HEK293T (cell line): Measurements from ENCODE around the gene PRDM9.

ENCODE experiments used
- CTCF ChIA-PET: fragments of 350-600 bp; formaldehyde crosslinking; extraction: SDS; loops from one replicate; lab custom pipeline; 2021; ENCODE audit warnings: antibody characterized with exemption, inconsistent platforms; lab: Yijun Ruan, JAX
- POLR2A ChIA-PET: fragments of 350-600 bp; formaldehyde crosslinking; extraction: SDS; loops from one replicate; lab custom pipeline; 2020; ENCODE audit warnings: antibody characterized with exemption, inconsistent platforms; lab: Yijun Ruan, JAX
- DNase-seq: peaks from one replicate; pipeline ENCODE4 v3.0.0; 2012; ENCODE audit warnings: mixed read lengths; ENCODE audit errors: extremely low spot score
- ARNT ChIP-seq: fragments of 450-650 bp; IDR thresholded peaks from 2 replicates; pipeline ENCODE4 v1.6.1; 2017; ENCODE audit warnings: mild to moderate bottlenecking
- BHLHE40 ChIP-seq: fragments of 450-650 bp; IDR thresholded peaks from 2 replicates; pipeline ENCODE4 v1.6.1; 2016; ENCODE audit warnings: mild to moderate bottlenecking, moderate library complexity, borderline replicate concordance
- CTBP1 ChIP-seq: fragments of 450-650 bp; IDR thresholded peaks from 2 replicates; pipeline ENCODE4 v1.6.1; 2016; ENCODE audit warnings: borderline replicate concordance
- ELF4 ChIP-seq: fragments of 450-650 bp; IDR thresholded peaks from 2 replicates; pipeline ENCODE4 v1.6.1; 2017; ENCODE audit warnings: antibody characterized with exemption
- FOXA1 ChIP-seq: fragments of 450-650 bp; IDR thresholded peaks from 2 replicates; pipeline ENCODE4 v1.6.1; 2016; ENCODE audit warnings: mild to moderate bottlenecking
- FOXK2 ChIP-seq: fragments of 450-650 bp; IDR thresholded peaks from 2 replicates; pipeline ENCODE4 v1.6.1; 2016; ENCODE audit warnings: mild to moderate bottlenecking
- FOXM1 ChIP-seq: fragments of 450-650 bp; IDR thresholded peaks from 2 replicates; pipeline ENCODE4 v1.6.1; 2017; ENCODE audit warnings: mild to moderate bottlenecking, borderline replicate concordance
- HDGF ChIP-seq: fragments of 450-650 bp; IDR thresholded peaks from 2 replicates; pipeline ENCODE4 v1.6.1; 2017; ENCODE audit warnings: antibody characterized with exemption, borderline replicate concordance
- L3MBTL2 ChIP-seq: fragments of 450-650 bp; conservative IDR thresholded peaks from 2 replicates; pipeline ENCODE4 v1.6.1; 2016; ENCODE audit warnings: mild to moderate bottlenecking
- LEF1 ChIP-seq: fragments of 450-650 bp; IDR thresholded peaks from 2 replicates; pipeline ENCODE4 v1.6.1; 2017; ENCODE audit warnings: mild to moderate bottlenecking, borderline replicate concordance
- NFRKB ChIP-seq: fragments of 450-650 bp; IDR thresholded peaks from 2 replicates; pipeline ENCODE4 v1.6.1; 2016; ENCODE audit warnings: mild to moderate bottlenecking, moderate library complexity
- PKNOX1 ChIP-seq: fragments of 450-650 bp; IDR thresholded peaks from 2 replicates; pipeline ENCODE4 v1.6.1; 2016
- SP1 ChIP-seq: fragments of 450-650 bp; IDR thresholded peaks from 2 replicates; pipeline ENCODE4 v1.6.1; 2017
- SUZ12 ChIP-seq: fragments of 450-650 bp; IDR thresholded peaks from 2 replicates; pipeline ENCODE4 v1.6.1; 2016; ENCODE audit warnings: mild to moderate bottlenecking
- TARDBP ChIP-seq: fragments of 450-650 bp; IDR thresholded peaks from 2 replicates; pipeline ENCODE4 v1.6.1; 2016
- ZNF384 ChIP-seq: fragments of 450-650 bp; IDR thresholded peaks from 2 replicates; pipeline ENCODE4 v1.6.1; 2016

PRDM9 gene

DNA sequence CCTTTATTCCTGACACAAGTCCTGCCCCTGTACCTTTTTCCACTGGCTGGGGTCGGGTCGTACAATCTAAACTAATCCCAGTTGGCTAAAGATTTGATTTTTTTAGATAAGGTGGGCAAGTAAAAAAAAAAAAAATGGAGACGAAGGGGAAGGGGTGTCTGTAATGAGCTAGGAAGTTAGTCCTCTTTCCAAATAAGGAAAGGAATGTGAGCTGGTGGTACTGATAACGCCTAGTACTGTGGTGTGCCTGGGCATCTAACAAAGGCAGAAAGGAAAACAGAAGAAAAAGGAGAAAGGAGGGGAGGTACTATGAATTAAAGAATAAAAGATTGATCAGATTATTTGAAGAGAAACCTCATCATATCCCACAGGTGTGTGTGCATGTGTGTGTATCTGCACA lies 21.3 kb downstream of the PRDM9 start:
- ChIA-PET POLR2A (no interaction called here), CTCF (interaction anchor here (0.6 kb wide), 1 partner anchor 60 kb away, joined by 3 read pairs; no protein-coding TSS in a partner anchor)
- TF ChIP-seq FOXA1 = no peak
- TF ChIP-seq ELF4 = no peak
- TF ChIP-seq NFRKB = no peak
- TF ChIP-seq BHLHE40 = no peak
- TF ChIP-seq L3MBTL2 = no peak
- TF ChIP-seq ARNT = no peak
- no peak for TF ChIP-seq LEF1
- no peak for TF ChIP-seq FOXM1
- TF ChIP-seq HDGF = no peak
- TF ChIP-seq TARDBP = no peak
- no peak for TF ChIP-seq SP1
- TF ChIP-seq FOXK2 = no peak
- TF ChIP-seq PKNOX1 = no peak
- no peak for TF ChIP-seq SUZ12
- no peak for TF ChIP-seq ZNF384
- TF ChIP-seq CTBP1 = no peak
- no peak for DNase-seq

DNA sequence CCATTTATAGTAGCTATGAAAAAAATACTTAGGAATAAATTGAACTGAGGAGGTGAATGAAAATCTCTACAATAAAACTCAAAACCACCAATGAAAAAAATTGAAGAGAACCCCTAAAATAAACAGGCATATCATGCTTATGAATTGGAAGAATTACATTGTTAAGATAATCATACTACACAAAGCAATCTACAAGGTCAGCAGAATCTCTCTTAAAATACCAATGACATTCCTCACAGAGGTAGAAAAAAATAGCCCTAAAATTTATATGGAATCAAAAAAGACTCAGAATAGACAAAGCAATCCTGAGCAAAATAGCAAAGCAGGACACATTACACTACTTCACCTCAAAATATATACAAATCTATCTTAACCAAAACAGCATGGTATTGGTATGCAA lies 23.2 kb downstream of the PRDM9 start:
- TF ChIP-seq NFRKB (no peak), TARDBP (no peak), CTBP1 (no peak), FOXK2 (no peak), FOXM1 (no peak), ELF4 (no peak), SUZ12 (no peak), ZNF384 (no peak), LEF1 (no peak), HDGF (no peak), SP1 (no peak), L3MBTL2 (no peak), ARNT (no peak), PKNOX1 (no peak), BHLHE40 (no peak), FOXA1 (no peak)
- no peak for DNase-seq
- ChIA-PET POLR2A (no interaction called here), CTCF (no interaction called here)

DNA sequence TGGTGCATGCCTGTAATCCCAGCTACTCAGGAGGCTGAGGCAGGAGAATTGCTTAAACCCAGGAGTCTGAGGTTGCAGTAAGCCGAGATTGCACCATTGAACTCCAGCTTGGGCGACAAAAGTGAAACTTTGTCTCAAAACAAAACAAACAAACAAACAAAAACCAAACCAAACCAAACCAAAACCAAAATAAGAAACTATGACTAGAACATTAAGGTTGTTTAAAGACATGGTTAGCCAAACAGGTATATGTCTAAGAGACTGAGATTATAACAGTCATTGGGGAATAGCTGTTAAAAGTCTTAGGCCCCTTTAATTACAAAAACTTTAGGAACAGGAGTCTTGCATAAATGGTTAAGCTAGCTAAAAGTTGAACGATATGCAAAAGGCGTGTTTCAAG lies 63.6 kb downstream of the PRDM9 start:
- no peak for DNase-seq
- ChIA-PET CTCF (no interaction called here), POLR2A (no interaction called here)
- TF ChIP-seq HDGF (no peak), ARNT (no peak), SP1 (no peak), NFRKB (no peak), ELF4 (no peak), L3MBTL2 (no peak), PKNOX1 (no peak), SUZ12 (no peak), TARDBP (no peak), ZNF384 (no peak), LEF1 (no peak), BHLHE40 (no peak), CTBP1 (no peak)
